ENCODE results near the gene SLFN13.

DNA sequence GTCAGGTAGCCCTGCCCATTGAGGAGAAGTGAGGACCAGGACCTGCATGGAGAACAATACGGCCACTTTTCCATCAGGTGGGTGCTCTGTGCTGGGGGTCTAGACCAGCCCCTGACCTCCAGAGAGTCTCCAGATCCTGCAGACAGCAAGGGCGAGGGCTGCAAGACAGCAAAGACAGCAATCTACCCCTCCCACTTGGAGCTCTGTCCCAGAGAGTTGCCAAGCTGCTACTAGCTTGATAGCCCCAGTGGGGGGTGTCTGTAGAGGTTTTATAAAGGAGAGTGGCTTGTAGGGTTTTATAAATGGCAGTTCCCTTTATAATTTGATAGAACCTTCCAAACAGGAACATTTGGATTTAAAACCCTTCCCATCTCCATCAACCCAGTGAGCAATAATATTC lies 58.4 kb downstream of the SLFN13 start:
- no peak for TF ChIP-seq CTCF (conservative IDR thresholded peaks at IDR 0.05 in 1 of 2, IDR thresholded peaks at IDR 0.05 in 1 of 2; ENCODE audit: extremely low read depth in 1 of 2, insufficient read depth in 1 of 2, low read depth in 1 of 2, low read length in 2 of 2)
- TF ChIP-seq EZH2 (IDR thresholded peaks at IDR 0.05; ENCODE audit: borderline replicate concordance, low read length) = no peak

Data from mammary epithelial cell (primary cell).